PC-3 (cell line): ENCODE measurements around the gene EPC2. TPM values are rescaled to one million over a fixed set of nuclear protein-coding genes. Genes with fewer than 3 reads are reported as not detected.
"Not testable (repeated sequence)": the region's sequence is repeated elsewhere in the genome, so short reads cannot be mapped to it uniquely, and the experiment has no call there.

Experiments
- ATAC-seq: fragments of 200-7000 bp; cut with Tn5 transposase; 2 replicates; pipeline ENCODE4 v1.9.1; 2020; ENCODE audit warnings: mild to moderate bottlenecking, moderate library complexity
- BruUV-seq: library from RNA; stranded (reverse); fragments of 400-500 nt; replicated peaks from 2 replicates; lab custom pipeline; 2021; lab: Mats Ljungman, UMichigan
- CTCF ChIA-PET: fragments of 300-600 bp; sonication (Branson Sonifier 250); formaldehyde crosslinking; loops from one replicate; lab custom pipeline; 2022; ENCODE audit warnings: antibody characterized with exemption; lab: Charles Lee
- POLR2A ChIA-PET: fragments of 300-600 bp; sonication (Branson Sonifier 250); formaldehyde crosslinking; loops from one replicate; lab custom pipeline; 2022; ENCODE audit warnings: antibody characterized with exemption; ENCODE audit not compliant: unreplicated experiment; lab: Charles Lee
- DNase-seq: peaks from one replicate; pipeline ENCODE4 v3.0.0-alpha.2; 2015
- H2AFZ ChIP-seq: fragments of 300-600 bp; sonication (generic); 2 replicates; pipeline ENCODE4 v1.6.0; 2016; ENCODE audit warnings: antibody characterized with exemption, low read length
- H3F3A ChIP-seq: fragments of 300-600 bp; sonication (generic); one replicate; pipeline ENCODE4 v1.6.0; 2017; ENCODE audit warnings: antibody characterized with exemption, low read length, control low read depth, mild to moderate bottlenecking; ENCODE audit not compliant: unreplicated experiment
- H3K27ac ChIP-seq: fragments of 300-600 bp; sonication (generic); 2 replicates; pipeline ENCODE4 v1.5.1; 2016; ENCODE audit warnings: mild to moderate bottlenecking, low read length
- H3K27me3 ChIP-seq: fragments of 300-600 bp; sonication (generic); 2 replicates; pipeline ENCODE4 v1.6.1; 2016; ENCODE audit warnings: low read length, mixed read lengths
- H3K36me3 ChIP-seq: fragments of 300-600 bp; sonication (generic); 2 replicates; pipeline ENCODE4 v1.6.1; 2016; ENCODE audit warnings: low read depth, mixed run types, low read length, mixed read lengths
- H3K4me1 ChIP-seq: fragments of 300-600 bp; sonication (generic); 2 replicates; pipeline ENCODE4 v1.5.1; 2016; ENCODE audit warnings: low read length; ENCODE audit not compliant: insufficient read depth
- H3K4me2 ChIP-seq: fragments of 300-600 bp; sonication (generic); 2 replicates; pipeline ENCODE4 v1.6.0; 2016; ENCODE audit warnings: low read length
- H3K4me3 ChIP-seq: fragments of 300-600 bp; sonication (generic); 2 replicates; pipeline ENCODE4 v1.5.1; 2016; ENCODE audit warnings: mild to moderate bottlenecking, low read length, mixed read lengths
- H3K79me2 ChIP-seq: fragments of 300-600 bp; sonication (generic); 2 replicates; pipeline ENCODE4 v1.6.1; 2017; ENCODE audit warnings: low read length, mixed read lengths
- H3K9ac ChIP-seq: fragments of 300-600 bp; sonication (generic); 2 replicates; pipeline ENCODE4 v1.6.0; 2016; ENCODE audit warnings: mild to moderate bottlenecking, low read length
- H3K9me2 ChIP-seq: fragments of 300-600 bp; sonication (generic); replicated peaks from 2 replicates; pipeline ENCODE4 v1.6.1; 2016; ENCODE audit warnings: mixed run types, low read length, mixed read lengths
- H3K9me3 ChIP-seq: fragments of 300-600 bp; sonication (generic); 2 replicates; pipeline ENCODE4 v1.6.1; 2016; ENCODE audit warnings: low read length, mixed read lengths
- H4K20me1 ChIP-seq: fragments of 300-600 bp; sonication (generic); 2 replicates; pipeline ENCODE4 v1.6.1; 2016; ENCODE audit warnings: low read length, mixed read lengths
- EZH2 ChIP-seq: fragments of 300-600 bp; sonication (generic); IDR thresholded peaks from one replicate; pipeline ENCODE4 v1.6.1; 2017; ENCODE audit warnings: antibody characterized with exemption, mild to moderate bottlenecking, low read length; ENCODE audit not compliant: unreplicated experiment
- EZH2phosphoT487 ChIP-seq: fragments of 300-600 bp; sonication (generic); IDR thresholded peaks from 2 replicates; pipeline ENCODE4 v1.6.1; 2018; ENCODE audit warnings: mild to moderate bottlenecking, antibody characterized with exemption, low read length, borderline replicate concordance
- intact Hi-C: fragments of 100-400 bp; cut with micrococcal nuclease; formaldehyde crosslinking; loops from 2 replicates; pipeline ENCODE4 v1.9.0; 2023
- total RNA-seq: library from RNA; depleted of rRNA; stranded (reverse); fragments of >200 nt; gene quantifications from 2 replicates; pipeline ENCODE4 v1.2.3, GENCODE V29; 2014
- TF ChIP-seq, protein P1 (sequence below): fragments of 300-600 bp; sonication (generic); conservative IDR thresholded peaks from 2 replicates; pipeline ENCODE4 v1.5.1; 2017; ENCODE audit warnings: antibody characterized with exemption, low read depth, mild to moderate bottlenecking, low read length

Gene EPC2
- total RNA-seq, 1 experiment from 2014 or later: 20.6 TPM

DNA sequence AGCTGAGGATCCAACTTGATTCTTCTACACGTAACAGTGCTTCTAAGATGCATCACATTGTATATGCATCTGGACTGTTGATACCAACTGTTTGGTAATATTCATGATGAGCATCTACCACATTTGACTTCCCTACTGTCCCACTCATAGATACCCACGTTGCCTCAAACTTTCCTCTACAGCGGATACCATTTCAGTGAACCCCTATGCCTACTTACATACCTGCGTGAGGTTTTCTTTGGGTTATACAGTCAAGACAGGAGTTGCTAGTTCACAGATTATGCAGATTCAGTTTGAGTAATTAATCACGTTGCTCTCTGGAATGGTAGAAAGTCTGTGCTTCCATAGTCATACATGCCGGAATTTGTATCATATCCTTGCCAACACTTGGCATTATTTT, 40.0 kb downstream of the EPC2 start:
- CTCF ChIA-PET: no interaction called here
- Histone ChIP-seq H3K9me3 (no peaks in the 10 kb centered on the region), H4K20me1 (peaks cover 64% of the 10 kb centered on the region), H3K27me3 (no peaks in the 10 kb centered on the region), H3K4me3 (no peak overlapping the region), H3K79me2 (peaks cover 96% of the 10 kb centered on the region), H3F3A (no peaks in the 10 kb centered on the region), H3K4me1 (no peaks in the 10 kb centered on the region), H3K36me3 (no peaks in the 10 kb centered on the region), H3K27ac (no peak overlapping the region), H3K4me2 (no peak overlapping the region), H3K9ac (no peak overlapping the region), H3K9me2 (no peaks in the 10 kb centered on the region), H2AFZ (no peak overlapping the region)
- DNase-seq (no peak), ATAC-seq (no peak)
- POLR2A ChIA-PET: no interaction called here
- no TSS peak for BruUV-seq
- intact Hi-C loops: no loop called here
- TF ChIP-seq, protein P1, sequence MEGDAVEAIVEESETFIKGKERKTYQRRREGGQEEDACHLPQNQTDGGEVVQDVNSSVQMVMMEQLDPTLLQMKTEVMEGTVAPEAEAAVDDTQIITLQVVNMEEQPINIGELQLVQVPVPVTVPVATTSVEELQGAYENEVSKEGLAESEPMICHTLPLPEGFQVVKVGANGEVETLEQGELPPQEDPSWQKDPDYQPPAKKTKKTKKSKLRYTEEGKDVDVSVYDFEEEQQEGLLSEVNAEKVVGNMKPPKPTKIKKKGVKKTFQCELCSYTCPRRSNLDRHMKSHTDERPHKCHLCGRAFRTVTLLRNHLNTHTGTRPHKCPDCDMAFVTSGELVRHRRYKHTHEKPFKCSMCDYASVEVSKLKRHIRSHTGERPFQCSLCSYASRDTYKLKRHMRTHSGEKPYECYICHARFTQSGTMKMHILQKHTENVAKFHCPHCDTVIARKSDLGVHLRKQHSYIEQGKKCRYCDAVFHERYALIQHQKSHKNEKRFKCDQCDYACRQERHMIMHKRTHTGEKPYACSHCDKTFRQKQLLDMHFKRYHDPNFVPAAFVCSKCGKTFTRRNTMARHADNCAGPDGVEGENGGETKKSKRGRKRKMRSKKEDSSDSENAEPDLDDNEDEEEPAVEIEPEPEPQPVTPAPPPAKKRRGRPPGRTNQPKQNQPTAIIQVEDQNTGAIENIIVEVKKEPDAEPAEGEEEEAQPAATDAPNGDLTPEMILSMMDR: no peak
- TF ChIP-seq EZH2phosphoT487: no peak
- TF ChIP-seq EZH2: no peak

DNA sequence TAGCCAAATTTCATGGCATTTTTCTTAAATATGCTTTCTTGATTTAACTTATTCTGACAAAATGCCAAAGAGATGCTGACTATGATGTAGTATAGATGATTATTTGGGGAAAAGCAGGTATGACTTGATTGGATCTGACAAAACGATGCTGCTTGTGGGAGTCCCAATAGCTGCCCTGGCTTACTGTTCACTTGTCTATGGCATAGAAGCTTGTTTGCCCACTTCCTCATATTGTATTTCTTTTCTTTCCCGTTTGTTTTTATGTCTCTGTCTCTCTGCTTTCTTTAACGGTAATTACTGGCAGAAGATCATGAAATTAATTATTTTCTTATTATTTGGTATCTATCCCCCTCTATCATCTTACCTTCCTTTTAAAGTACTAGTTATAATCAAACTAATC, 43.0 kb downstream of the EPC2 start:
- no peak overlapping the region for H3K4me3 ChIP-seq
- no peak overlapping the region for H3K27ac ChIP-seq
- no peak overlapping the region for H3K4me2 ChIP-seq
- no peaks in the 10 kb centered on the region for H3F3A ChIP-seq
- peaks cover 50% of the 10 kb centered on the region; the same call in 1 of the 2 replicates for H4K20me1 ChIP-seq
- H3K9me3 ChIP-seq: no peaks in the 10 kb centered on the region
- H3K9ac ChIP-seq: no peak overlapping the region
- DNase-seq: no peak
- H3K79me2 ChIP-seq: peaks cover 71% of the 10 kb centered on the region
- TF ChIP-seq EZH2phosphoT487 (no peak), EZH2 (no peak)
- TF ChIP-seq, protein P1: no peak
- ChIA-PET POLR2A (no interaction called here), CTCF (no interaction called here)
- no peaks in the 10 kb centered on the region for H3K27me3 ChIP-seq
- H3K9me2 ChIP-seq: no peaks in the 10 kb centered on the region
- H3K4me1 ChIP-seq: no peaks in the 10 kb centered on the region
- no TSS peak for BruUV-seq
- ATAC-seq: no peak
- intact Hi-C loops: no loop called here
- H3K36me3 ChIP-seq: 0 out of 2 replicates have a peak, but pooled peaks cover 6% of the 10 kb centered on the region
- no peak overlapping the region for H2AFZ ChIP-seq

DNA sequence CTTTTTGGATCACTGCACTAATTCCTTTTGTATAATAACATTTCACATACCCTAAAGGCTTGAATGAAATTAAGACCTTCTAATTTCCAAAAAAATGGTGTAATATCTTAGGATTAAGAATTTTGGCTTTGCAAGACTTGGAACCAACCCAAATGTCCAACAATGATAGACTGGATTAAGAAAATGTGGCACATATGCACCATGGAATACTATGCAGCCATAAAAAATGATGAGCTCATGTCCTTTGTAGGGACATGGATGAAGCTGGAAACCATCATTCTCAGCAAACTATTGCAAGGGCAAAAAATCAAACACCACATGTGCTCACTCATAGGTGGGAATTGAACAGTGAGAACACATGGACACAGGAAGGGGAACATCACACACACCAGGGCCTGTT, 43.5 kb downstream of the EPC2 start:
- Histone ChIP-seq H3K79me2 (peaks cover 67% of the 10 kb centered on the region), H4K20me1 (peaks cover 46% of the 10 kb centered on the region; the same call in 1 of the 2 replicates)
- H2AFZ ChIP-seq, H3K27ac ChIP-seq, H3K9me2 ChIP-seq, POLR2A ChIA-PET, ATAC-seq, H3K9ac ChIP-seq, H3F3A ChIP-seq, intact Hi-C loops, H3K9me3 ChIP-seq, H3K27me3 ChIP-seq, CTCF ChIA-PET, H3K4me1 ChIP-seq, DNase-seq, H3K4me3 ChIP-seq, H3K36me3 ChIP-seq, H3K4me2 ChIP-seq, BruUV-seq: not testable (repeated sequence)
